CD4-positive, alpha-beta T cell treated with Interleukin-1 beta for 1 hour (primary cell): ENCODE results near the gene CCDC171.
"Not testable (repeated sequence)": the region's sequence is repeated elsewhere in the genome, so short reads cannot be mapped to it uniquely, and the experiment has no call there.

Experiments
- DNase-seq, 2 donors: peaks; one replicate each; pipeline ENCODE4 v3.0.0-alpha.2; 2020 to 2022

Gene CCDC171

DNA sequence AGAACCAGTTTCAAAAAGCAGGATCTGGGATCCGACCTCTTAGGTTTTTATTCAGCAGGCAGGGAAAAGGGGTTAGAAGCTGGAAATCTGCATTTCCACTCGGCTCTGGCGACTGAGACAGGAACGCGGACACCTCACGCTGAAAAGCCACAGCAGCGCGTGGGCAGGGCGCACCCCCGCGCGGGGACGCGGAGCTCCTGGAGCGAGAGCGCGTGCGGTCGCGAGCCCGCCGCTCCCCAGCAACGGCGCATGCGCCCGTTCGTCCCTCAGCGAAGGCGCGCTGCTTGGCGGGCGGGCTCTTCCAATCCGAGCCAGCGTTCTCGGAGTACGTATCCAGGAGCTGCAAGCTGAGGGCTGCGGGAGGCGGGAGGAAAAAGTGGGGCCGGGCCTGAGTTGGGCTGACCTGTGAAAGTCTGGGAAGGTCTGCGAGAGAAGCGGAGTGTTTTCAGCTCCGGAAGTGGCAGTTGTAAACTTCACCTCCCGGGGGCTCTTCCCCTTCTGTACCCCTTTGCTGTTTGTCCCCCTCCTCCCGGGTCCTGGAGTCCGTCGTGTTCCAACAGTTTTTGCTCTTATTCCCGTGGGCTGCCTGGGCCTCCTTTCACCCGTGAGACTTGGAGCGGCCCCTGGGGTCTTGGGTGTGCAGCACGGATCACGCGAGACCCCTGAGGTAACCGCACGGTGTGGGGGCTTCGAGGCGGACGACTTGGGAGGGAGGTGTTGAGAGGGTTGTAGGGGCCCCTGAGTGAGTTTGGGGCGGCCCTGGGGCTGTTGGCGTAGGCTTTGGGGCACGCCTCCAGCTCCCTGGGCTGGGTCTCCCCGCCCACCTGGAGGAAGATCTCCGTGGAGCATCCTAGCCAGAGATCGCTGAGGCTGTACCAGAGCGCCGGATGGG is at the start of gene CCDC171:
CCDC171 (plus strand) TSS at position 408 of the 892 bp plus-strand sequence. CDS start 11,046 bp downstream, outside the sequence.
- DNase-seq: peak; percentile 86 to 88

DNA sequence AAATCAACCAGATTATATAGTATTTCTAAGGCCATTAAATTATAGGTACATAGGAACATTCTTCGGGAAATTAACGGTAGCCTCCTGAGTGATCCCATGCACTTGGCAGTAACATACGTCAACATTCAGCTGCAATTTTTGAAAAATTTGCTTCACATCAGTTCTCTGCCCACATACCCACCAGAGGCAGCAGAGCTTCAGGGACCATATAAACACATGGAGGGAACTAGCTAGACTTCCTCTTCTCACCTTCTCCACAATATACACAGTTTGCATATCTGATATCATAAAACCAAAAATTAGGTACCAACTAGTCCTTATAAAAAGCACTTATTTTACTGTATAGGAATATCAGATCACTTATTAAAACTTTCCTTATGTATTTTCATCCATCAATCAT is 46.9 kb upstream of the CCDC171 start:
- no peak for DNase-seq

DNA sequence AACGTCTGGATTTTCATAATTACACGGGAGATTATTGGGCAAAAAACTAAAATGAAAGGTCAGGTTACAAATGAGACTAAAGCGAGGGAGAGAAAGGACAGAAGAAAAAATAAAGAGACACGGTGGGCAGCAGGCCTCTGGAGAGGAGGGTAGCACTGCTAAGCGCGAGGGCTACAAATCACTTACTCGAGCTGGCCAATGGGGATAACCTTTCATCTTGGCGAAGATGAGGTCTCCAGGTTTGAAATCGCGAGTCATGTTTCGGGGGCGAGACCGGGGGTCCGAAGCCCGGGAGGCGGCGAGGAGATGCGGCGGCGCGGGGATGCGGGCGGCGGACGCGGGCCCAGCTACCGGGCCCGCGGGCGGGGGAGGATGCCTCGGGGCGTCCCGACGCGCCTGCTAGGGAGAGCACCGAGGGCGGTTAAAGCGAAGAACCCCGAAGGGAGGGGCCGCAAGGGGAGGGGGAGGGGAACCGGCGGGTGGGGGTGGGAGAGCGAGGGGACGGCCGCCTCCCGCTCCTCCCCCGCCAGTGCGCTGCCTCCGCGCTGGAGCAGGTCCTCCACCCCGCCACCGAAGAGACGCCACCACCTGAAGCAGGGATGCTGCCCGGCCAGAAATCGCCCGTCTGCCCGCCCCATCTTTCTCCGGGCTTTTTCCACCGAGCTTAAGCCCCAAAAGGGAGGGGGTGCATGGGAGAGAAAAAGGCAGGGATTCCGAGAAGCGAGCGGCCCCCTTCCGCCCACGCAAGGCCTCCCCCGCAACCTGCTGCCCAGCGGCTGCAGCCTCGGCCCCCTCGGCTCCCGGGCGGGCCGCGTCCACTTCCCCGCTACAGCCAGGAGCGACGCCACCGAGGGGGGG is 42.7 kb upstream of the CCDC171 start:
- peak; percentile 62 to 69 for DNase-seq

DNA sequence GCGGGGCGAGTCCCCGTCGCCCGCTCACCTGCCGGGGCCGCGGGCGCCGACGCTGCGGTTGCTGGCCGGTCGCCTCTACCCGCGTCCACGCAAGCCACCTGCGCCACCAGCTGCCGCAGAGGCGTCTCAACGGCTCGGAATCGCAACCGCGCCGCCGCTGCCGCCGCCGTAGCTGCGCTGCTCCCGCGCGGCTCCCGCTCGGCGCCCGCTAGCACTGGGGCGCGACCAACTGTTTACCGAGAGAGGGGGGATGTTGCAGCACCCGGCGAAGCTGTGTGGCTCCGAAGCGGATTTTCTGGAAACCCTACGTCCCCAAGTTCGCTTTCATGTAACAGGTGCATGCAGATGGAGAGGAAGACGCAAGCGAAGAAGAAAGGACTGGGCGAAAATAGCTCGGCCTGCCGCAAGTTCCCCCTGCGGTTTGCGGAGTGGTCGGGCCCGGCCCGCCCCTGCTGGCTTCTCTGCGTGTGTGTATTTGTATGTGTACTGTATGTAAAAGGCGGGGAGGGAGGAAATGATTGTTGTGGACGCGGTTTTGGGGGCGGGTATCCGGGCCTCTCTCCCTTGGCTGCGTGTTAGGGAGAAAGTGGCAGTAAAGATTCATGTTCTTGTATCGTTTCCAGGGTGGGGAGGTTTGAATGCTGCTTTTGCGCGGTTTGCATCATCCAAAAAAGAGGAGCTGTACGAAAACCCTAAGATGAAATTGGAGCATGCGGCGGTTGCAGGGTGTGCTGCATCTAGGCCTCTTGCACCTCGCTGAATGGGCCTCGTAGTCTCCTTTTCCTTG is 41.9 kb upstream of the CCDC171 start, which contains the start of gene PSIP1:
PSIP1 (minus strand) TSS at position 182 of the 787 bp plus-strand sequence. CDS start 782 bp downstream, outside the sequence.
- peak; percentile 83 to 89 for DNase-seq

DNA sequence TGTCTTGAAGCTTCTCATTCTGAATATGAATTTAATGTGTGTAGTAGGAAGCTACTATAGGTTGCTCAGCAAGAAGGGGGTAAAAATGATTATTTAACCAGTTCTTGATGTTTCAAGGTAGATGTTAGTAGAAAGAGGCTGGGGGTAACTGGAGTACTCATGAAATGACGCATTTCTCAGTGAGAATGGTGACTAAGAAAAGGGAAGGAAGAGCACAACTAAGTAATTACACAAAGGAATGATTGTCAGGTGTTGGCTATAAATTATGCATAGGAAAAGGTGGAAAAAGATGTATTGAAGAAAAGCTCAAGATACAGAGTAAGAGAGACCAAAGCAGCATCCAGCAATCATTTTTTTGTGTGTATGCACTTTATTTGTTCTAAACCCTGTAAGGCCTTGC is 40.6 kb upstream of the CCDC171 start:
- DNase-seq: no peak

DNA sequence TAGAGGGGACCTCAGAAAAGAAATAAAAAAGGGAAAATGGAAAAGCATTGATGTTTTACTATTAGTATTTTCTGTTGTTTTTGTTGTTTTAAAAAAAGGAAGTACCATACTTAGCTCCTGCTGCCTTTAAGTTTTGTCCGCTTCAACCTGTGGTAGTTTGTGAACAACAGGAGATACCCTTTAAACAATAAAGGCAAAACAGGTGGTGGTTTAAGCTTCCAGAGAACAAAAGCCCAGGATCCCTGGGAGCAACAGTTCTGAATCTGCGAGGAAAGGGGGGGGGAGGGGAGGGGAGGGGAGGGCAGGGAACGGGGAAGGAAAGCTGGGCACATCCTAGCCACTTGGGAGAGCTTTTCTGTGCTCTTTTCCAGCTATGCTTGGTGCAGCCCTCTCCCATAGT is 40.0 kb upstream of the CCDC171 start:
- no peak for DNase-seq

DNA sequence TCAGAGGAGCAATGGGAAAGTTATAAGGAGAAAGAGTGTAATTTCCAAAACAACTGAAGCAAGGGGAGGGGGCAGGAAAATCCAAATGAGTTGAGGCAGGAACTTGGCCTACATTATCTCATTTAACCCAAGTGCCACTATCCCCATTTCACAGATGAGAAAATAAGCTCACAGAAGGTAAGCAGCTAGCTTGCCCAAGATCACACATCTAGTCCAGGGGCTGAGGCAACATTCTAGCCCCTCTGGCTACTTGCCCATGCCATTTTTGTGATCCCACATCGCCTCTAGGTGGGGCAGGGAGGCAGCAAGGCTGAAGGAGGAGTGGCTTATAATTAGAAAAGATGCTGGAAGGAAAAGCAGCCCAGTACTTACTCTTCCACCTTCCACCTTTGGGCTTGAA is 39.5 kb upstream of the CCDC171 start:
- peak in 1 of 2 donors; percentile 9 for DNase-seq

DNA sequence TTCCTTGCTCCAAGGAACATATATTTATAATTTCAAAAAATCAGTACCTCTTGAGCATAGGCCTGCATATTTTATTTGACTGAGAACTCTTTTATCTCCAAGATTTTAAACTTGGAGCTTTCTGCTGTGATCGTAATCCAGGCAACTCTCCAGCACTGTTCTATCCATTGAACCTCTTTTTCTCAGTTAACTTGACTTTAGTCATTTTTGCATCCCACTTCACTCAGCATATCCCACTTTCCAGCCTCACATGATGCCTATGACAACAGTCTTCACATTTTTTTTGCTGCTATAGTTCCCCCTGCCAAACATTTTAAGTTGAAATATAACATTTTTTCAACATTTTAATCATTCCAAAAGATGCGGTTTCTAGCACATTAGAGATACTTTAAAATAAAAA is 33.0 kb upstream of the CCDC171 start:
- DNase-seq: no peak

DNA sequence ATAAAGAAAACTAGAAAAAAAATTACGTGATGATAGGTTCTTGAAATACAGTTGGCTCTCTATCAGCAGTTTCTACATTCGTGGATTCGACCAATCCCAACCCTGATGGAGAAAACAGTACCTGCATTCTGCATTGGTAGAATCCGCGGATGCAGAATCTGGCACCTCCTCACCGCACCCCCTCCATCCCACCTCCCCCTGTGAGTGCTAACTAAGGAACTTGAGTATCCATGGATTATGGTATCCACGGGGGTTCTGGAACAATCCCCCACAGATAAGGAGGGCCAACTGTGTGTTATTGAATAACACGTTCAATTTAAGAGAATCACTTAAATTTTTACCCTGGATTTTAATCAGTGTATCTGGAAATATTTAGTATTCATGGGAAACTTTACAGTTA is 31.6 kb upstream of the CCDC171 start:
- no peak for DNase-seq

DNA sequence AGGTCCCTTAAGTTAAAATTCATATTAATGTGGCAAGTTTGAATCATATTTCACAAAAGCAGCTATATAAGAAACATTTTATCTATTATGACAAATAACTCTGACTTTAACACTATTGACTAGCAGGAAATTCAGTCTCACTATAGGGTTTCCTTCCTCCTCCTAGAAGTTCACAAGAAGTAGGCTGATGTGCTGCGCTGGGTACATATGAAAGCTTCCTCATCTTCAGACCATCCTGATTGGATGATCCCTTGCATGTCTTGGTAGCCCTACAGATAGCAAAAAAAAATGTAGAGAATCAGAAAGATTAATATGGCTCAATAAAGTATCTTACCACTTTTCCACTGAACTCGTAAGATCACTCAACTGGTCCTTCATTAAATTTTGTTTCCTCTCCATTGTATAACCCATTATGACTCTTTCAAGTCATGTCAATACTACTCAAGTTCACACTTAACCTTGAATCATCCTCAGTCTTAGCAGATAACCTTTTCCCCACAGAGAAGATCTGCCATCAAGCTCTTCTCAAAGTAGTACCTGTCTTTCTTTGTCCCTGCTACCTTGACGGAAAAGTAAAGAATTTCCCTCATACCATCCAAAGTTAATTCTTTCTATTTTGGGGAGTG is 30.6 kb upstream of the CCDC171 start:
- DNase-seq: no peak

DNA sequence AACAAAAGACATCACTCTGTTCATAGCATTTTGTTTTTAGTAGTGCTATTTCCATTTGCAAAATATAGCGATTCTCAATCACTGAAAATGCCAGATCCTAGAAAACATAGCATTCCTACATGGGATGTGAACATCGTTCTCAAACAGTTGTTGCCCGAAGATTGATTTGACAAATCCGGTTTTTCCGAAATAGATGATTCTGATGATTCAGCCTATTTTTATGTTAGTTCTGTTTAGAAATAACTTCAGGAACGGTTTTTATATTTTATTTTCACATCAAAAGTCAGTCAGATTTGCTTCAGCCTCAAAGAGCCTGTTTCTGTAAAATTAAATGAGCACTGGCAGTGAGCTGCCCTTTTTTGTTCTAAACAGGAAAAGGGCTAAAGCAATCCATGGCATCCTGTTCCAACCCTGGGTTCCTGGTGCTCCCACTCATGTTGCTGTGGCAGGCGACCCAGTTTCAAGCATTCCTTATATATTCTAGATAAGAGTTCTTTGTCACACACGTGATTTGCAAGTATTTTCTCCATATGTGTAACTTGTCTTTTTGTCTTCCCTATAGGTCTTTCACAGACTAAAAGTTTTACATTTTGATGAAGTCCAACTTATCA is 27.9 kb upstream of the CCDC171 start:
- DNase-seq: no peak

DNA sequence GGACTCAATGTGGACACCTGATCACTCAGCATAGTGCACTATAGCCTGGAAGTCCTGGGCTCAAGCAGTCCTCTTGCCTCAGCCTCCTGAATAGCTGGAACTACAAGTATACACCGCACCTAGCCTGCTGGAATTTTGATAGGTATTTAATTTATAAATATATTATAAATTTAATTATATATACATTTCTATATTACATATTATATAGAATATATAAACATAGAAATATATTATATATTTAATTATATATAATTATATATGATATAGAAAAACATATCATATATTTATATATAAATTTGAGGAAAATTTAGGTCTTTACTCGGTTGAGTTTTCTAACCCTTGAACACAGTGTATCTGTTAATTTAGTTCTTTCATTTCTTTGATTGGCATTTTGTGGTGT is 26.9 kb upstream of the CCDC171 start:
- no peak for DNase-seq

DNA sequence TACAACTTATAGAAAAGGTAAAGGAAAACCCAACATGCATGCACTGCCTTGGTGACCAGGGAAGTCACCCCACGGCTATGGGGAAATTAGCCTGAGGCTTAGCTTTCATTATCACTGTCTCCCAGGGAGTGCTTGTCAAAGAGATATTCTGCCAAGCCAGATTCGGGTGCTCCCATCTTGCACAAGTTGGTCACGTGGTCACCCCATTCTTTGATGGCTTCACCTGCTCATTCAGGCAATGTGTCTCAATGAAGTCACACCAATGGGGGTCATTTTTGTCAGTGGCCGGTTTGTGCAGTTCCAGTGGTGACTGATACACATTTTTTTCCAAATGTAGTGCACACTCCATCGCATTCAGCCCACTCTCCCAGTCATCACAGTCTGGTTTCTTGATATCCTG is 25.8 kb upstream of the CCDC171 start:
- not testable (repeated sequence) for DNase-seq

DNA sequence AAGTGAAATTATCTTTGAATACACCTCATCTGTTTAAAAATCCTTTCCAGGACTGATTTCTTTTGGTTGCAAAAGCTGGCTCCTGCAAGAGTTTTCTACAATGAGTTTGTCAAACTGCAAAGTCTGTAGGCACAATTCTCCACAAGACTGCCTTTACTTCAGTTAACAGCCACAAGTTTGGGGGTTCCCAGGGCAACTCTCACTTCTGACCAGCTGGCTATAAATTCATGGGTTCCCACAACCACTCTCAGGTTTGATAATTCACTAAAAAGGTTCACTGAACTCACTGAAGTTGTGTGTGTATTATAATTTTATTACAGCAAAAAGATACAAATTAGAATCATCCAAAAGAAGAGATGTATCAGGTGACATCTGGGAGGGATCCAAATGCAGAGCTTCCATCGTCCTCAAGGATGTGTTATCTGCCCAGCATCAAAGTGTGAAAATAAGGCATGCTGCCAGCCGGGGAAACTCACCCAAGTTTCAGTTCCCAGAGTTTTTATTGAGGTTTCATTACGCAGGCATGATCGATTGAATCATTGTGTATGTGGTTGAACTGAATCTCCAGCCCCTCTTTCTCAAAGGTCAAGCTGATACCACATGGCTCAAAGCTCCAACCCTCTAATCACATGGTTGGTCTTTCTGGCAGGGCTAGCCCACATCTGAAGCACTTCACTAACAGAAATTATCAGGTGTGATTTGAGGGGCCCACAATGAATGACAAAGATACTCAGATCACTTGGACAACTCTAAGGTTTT is 23.1 kb upstream of the CCDC171 start:
- DNase-seq: no peak

DNA sequence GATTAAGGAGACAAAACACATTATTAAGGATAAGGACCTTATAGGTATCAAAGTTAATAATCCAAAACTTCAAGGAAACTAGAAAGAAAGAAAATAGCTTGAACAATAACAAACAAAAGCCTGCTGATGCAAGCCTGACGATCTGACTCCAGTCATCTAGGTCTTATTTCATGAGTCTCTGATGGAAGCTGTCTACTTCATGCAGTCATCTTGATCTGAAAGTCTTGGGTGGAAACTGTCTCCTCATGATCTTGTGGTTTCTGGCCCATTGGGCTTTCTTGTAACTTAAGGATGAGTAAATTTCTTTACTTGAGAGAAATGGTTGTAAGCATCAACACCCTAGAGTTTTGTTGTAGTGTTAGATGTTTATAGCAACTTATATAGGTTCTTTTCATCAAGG is 21.5 kb upstream of the CCDC171 start:
- DNase-seq: no peak

DNA sequence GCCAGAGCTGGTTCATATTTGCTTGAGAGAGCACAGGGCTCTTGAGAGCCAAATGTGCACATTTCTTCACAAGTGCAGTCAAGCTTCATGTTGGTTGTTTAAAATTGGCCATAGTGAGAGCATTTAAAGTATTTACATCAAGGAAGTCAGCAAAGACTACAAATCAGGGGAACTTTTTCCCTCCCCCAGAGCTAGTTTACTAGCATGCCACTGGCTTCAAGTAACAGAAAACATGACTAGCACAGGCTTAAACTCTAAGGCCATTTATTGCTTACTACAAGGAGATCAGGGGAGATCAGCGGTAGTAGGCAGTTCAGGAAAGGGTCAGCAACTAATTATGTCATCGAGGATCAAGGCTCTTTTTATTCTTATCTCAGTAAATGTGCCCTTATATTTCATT is 11.0 kb upstream of the CCDC171 start:
- no peak for DNase-seq

DNA sequence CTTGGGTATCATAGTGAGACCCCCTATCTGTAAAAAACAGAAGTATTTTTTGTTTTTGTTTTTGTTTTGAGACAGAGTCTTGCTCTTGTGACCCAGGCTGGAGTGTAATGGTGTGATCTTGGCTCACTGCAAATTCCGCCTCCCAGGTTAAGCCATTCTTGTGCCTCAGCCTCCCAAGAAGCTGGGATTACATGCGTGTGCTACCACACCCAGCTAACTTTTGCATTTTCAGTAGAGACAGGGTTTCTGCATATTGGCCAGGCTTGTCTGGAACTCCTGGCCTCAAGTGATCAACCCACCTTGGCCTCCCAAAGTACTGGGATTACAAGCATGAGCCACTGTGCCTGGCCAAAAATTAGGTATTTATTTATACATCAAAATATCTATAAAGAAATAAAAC is 10.2 kb upstream of the CCDC171 start:
- no peak for DNase-seq

DNA sequence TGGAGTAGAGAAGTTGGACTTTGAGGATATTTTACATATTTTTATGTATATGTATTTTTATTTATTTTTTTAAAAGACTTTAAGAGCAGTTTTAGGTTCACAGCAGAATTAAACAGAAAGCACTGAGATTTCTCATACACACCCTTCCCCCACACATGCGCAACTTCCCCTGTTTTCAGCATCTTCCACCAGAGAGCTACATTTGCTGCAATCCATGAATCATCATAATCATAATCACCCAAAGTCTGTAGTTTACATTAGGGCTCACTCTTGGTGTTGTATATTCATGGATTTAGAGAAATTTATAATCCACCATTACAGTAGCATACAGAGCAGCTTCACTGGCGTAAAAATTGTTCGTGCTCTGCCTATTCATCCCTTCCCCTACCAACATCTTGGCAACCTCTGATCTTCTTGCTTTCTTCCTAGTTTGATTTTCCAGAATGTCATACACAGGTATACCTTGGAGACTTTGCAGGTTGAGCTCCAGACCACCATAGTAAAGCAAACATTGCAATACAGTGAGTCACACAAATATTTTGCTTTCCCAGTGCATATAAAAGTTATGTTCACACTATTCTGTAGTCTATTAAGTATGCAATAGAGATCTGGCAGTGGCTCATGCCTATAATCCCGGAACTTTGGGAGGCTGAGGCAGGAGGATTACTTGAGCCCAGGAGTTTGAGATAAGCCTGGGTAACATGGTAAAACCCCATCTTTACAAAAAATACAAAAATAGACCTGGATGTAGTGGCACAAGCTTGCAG is 9.6 kb upstream of the CCDC171 start:
- peak in 1 of 2 donors; percentile 6 for DNase-seq

DNA sequence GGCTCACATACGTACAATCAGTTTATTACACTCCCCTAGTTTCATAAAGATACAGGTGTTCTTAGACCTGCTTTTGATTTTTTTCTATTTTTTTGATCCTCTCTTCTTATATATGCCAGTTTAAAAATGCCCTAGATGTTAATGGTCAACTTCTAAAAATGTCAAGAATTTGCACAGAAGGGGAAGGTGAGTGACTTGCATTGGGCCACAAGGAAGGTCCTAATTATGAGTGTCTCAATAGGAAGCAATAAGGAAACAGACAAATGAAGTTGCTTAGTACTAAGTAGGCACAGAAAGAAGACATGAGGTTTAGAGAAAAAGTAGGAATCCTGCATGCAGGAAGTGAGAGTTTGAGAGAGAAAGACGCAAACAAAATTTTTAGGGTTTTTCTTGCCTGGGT is 3.2 kb upstream of the CCDC171 start:
- DNase-seq: no peak

DNA sequence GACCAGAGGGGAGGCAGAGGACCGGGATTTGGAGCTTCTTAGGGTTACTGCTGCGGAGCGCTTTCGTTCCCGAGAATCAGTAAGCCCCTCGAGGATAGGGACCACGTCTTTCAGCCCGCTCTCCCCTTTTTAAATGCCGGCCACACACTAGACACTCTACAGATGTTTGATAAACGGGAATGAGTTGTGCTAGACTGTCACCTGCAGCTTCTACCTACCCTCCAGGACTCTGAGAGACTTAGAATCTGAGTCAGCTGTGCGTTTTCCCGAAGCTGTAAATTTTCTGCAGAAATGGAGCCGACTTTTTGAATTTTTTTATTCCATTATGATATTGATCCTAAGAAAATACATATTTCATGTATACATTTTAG is 670 bp downstream of the CCDC171 start:
- no peak for DNase-seq
